DMS153 treated with DMSO at 0.1 percent for 48 hours (cell line): Measurements from ENCODE around the gene NAT8.
"Not testable (repeated sequence)": the region's sequence is repeated elsewhere in the genome, so short reads cannot be mapped to it uniquely, and the experiment has no call there.

Experiments
- DNase-seq: peaks from one replicate; lab custom pipeline; 2025; ENCODE audit not compliant: unreplicated experiment; lab: John Stamatoyannopoulos, UW

NAT8 gene, protein sequence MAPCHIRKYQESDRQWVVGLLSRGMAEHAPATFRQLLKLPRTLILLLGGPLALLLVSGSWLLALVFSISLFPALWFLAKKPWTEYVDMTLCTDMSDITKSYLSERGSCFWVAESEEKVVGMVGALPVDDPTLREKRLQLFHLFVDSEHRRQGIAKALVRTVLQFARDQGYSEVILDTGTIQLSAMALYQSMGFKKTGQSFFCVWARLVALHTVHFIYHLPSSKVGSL

GRCh38 chr2:73642338-73643018 is at the start of gene NAT8:
NAT8 (minus strand) TSS chr2:73642422; CDS start chr2:73641628, 794 bp downstream.
- no peak for DNase-seq

GRCh38 chr2:73690372-73691088 is 48.3 kb upstream of the NAT8 start:
- not testable (repeated sequence) for DNase-seq

DNA sequence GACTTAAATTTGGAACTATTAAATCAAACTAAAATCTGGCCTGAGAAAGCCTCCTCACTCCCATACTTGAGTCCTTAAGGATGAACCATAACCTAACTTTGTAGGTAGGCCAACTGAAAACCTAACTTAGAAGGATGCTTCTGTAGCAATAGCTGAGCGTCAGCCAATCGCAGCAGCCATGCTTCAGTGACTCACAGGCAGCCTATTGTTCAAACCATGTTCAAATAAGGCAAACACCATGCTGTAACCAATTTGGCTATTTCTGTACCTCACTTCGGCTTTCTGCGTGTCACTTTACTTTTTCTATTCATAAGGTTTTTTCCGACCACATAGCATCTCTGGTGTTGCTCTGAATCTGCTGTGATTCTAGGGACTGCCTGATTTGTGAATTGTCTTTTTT is 46.3 kb upstream of the NAT8 start:
- not testable (repeated sequence) for DNase-seq

DNA sequence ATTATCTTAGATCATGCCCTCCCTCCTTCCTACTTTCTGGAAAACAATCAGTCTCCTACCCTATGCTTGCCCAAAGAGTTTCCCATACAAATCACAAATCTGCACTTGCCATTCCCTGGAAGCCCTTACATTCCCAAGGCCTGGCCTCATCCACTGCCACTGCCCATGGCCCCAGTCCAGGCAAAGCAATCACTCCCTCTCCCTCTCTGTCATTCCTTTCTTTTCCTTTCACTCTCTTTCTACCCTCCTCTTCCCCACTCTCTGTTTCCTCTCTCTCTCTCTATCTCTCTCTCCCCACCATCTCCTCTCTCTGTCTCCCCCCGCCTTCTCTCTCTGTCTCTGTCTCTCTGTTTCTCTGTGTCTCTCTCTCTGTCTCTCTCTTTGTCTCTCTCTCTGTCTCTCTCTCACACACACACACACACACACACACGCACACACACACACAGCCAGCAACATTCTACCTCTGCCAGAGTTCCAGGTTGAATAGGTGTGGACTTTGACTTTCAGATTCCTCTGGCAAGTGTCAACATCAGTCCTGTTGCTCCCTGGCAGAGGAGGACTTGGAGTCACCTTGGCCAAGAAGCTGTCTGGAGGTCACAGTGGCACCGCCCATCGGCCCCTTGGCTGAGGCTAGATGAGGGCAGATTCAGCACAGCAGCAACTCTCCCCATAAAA is 43.7 kb upstream of the NAT8 start:
- no peak for DNase-seq

GRCh38 chr2:73684905-73685304 is 42.7 kb upstream of the NAT8 start:
- not testable (repeated sequence) for DNase-seq

- DNase-seq = not testable (repeated sequence)
Observed at GRCh38 chr2:73684325-73684724, 42.1 kb upstream of the NAT8 start.

- peak; percentile 17 for DNase-seq
Observed at GRCh38 chr2:73679951-73680571, 37.8 kb upstream of the NAT8 start.

DNA sequence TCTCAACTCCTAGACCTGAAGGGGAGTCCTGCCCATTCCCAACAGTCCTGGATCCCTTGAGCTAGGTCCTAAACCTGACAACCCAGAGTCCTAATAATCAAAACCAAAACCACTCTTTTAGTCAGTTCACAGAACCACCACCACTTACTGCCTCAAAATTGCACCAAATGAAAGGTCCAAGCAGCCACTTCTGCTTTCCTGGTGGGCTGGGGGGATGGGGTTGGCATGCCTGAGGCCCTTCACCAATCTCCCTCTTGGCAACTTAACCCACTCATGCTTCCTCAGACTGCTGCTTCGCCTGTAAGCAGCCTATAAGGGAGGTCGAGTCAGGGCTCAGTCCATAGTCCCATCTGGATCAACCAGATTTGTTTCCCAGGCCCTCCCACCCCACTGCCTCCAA is 37.0 kb upstream of the NAT8 start:
- not testable (repeated sequence) for DNase-seq

GRCh38 chr2:73678008-73678407 is 35.8 kb upstream of the NAT8 start:
- not testable (repeated sequence) for DNase-seq

DNA sequence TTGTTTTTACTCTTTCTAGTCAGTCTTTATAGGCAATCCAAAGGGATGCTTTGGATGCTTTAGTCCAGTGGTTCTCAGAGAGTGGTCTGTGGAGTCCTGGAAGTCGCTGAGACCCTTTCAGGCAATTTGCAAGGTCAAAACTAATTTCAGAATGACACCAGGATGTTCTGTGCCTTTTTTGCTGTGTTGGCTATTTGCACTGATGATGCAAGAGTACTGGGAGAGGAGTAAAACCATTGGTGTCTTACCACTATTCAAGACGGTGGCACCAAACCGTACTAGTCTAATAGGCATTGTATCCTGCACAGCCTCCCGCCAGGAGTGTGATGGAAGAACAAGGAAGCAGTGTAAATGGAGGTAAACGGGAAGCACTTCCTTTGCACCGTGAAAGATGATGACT is 34.0 kb upstream of the NAT8 start:
- DNase-seq = not testable (repeated sequence)

DNA sequence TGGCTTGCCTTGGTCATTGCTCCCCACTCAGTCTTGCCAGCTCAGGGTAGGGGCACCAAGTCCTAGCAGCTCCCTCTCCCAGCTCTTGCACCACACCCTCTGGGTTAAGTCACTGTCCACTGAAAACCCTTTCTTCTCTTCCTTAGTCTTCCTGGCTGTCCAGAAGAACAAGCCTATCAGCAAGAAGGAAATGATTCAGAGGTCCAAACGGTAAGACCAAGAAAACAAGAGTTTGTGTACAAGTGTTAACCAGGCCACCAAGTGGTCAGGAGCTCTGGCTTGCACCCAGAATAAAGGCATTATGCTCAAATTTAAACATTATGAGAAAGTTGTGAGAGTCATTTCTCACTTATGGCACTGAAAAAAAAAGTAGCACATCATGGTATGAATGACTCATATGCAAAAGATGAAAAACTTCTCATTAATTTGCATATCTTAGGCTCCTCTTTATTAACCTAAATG is 32.5 kb upstream of the NAT8 start:
- not testable (repeated sequence) for DNase-seq

DNA sequence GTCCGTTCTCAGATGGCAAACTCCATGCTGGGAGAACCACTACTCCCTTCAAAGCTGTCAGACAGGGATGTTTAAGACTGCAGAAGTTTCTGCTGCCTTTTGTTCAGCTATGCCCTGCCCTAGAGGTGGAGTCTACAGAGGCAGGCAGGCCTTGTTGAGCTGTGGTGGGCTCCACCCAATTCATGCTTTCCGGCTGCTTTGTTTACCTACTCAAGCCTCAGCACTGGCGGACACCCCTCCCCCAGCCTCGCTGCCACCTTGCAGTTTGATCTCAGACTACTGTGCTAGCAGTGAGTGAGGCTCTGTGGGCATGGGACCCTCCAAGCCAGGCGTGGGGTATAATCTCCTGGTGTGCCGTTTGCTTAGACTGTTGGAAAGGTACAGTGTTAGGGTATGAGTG is 27.8 kb upstream of the NAT8 start:
- DNase-seq = not testable (repeated sequence)

DNA sequence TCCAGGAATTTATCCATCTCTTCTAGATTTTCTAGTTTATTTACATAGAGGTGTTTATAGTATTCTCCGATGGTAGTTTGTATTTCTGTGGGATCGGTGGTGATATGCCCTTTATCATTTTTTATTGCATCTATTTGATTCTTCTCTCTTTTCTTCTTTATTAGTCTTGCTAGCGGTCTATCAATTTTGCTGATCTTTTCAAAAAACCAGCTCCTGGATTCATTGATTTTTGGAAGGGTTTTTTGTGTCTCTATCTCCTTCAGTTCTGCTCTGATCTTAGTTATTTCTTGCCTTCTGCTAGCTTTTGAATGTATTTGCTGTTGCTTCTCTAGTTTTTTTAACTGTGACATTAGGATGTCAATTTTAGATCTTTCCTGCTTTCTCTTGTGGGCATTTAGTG is 25.0 kb upstream of the NAT8 start:
- DNase-seq = not testable (repeated sequence)

DNA sequence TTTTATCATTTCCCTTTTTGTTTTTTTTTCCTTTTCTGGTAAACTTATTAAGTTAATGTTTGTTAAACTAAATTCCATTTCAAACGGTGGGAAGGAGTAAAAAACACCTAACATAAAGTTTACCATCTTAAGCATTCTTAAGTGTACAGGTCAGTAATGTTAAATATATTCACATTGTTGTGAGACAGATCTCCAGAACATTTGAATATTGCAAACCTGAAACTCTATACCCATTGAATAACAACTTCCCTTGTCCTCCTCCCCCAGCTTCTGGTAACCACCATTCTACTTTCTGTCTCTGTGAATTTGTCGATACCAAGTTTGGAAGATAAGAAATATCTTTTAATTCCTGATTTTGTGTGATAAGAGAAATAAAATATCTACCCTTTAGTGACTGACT is 12.0 kb upstream of the NAT8 start:
- no peak for DNase-seq

DNA sequence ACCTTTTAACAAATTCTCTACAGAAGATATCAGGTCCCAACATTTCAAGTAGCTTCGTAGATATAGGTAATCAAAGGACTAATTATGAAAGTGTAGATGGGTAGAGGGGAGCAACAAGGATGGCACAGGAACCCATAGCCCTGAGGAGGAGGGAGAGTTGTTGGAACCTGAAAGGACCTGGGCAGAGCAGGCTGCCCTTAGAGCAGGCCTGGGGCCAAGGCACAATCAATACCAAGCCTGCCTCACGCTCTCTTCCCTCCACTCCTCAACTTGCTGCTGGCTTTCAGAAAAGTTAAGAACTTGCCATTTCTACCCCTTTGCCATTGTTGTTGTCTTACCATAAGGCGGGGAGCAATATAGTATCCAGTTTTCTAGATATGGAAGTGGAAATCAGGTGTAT is 10.1 kb upstream of the NAT8 start:
- DNase-seq = no peak

DNA sequence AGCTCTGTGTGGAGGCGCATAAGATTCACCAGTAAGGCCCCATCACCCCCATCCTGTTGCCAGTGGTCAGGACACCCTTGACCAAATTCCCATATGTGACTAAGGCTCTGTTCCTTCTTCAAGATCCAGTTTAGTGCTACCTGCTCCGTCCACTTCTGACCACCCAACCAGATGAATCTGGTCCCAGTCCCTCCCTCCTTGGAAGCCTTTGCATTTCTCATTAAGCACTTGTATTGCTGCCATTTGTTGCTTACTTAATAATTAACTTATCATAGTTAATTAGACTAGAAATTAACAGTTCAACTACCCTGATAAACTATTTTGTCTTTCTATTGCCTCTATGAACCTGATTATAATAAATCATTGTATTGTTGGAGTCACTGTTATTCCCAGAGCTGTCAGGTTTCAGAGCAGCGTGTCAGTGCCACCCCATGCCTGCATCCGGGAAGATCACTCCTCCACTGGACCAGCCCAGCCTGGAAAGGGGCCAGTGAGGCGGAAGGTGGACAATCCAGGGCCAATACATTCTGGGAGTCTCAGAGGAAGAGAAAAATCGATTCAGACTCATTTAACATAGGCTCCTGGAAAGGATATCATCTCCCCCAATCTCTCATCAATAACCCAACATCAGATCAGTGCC is 9.5 kb upstream of the NAT8 start:
- no peak for DNase-seq

- not testable (repeated sequence) for DNase-seq
Observed at GRCh38 chr2:73647690-73648089, 5.5 kb upstream of the NAT8 start.

- no peak for DNase-seq
Observed at GRCh38 chr2:73641767-73642062, 507 bp downstream of the NAT8 start.

- DNase-seq = no peak
Observed at GRCh38 chr2:73640946-73641766, 1.1 kb downstream of the NAT8 start.

GRCh38 chr2:73640511-73640911 is 1.7 kb downstream of the NAT8 start:
- no peak for DNase-seq
